ENCODE data around the gene PPP2R5D.

The PPP2R5D gene

DNA sequence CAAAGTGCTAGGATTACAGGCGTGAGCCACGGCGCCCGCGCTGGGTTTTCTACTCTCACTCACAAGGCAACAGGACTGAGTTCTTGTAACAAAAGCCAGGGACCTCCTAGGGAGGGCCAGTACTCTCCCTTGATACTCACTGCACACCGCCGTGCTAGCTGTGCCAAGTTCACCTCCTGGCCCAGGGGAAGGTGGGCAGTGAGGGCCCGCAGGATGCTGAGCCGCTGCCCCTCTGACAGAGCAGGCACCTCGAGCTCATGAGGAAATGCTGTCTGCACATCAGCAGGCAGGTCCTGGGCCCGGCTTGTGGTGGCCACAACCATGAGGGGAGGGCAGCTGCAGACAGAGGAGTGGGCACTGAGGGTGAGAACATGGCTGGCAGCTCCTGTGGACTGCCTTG is 17.1 kb upstream of the PPP2R5D start:
- peaks cover 24% of the 10 kb centered on the region for H3K36me3 Mint-ChIP-seq (ENCODE audit: low read depth)
- H3K4me1 Mint-ChIP-seq = no peaks in the 10 kb centered on the region
- H3K27me3 Mint-ChIP-seq (ENCODE audit: low read depth) = peaks cover 5% of the 10 kb centered on the region
- H3K4me3 Mint-ChIP-seq = no peak overlapping the region
- no peak overlapping the region for H3K27ac Mint-ChIP-seq
- no peaks in the 10 kb centered on the region for H3K9me3 Mint-ChIP-seq
- TF ChIP-seq, protein P1, sequence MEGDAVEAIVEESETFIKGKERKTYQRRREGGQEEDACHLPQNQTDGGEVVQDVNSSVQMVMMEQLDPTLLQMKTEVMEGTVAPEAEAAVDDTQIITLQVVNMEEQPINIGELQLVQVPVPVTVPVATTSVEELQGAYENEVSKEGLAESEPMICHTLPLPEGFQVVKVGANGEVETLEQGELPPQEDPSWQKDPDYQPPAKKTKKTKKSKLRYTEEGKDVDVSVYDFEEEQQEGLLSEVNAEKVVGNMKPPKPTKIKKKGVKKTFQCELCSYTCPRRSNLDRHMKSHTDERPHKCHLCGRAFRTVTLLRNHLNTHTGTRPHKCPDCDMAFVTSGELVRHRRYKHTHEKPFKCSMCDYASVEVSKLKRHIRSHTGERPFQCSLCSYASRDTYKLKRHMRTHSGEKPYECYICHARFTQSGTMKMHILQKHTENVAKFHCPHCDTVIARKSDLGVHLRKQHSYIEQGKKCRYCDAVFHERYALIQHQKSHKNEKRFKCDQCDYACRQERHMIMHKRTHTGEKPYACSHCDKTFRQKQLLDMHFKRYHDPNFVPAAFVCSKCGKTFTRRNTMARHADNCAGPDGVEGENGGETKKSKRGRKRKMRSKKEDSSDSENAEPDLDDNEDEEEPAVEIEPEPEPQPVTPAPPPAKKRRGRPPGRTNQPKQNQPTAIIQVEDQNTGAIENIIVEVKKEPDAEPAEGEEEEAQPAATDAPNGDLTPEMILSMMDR (IDR thresholded peaks at IDR 0.05; ENCODE audit: unreplicated experiment in 3 of 3) = no peak

DNA sequence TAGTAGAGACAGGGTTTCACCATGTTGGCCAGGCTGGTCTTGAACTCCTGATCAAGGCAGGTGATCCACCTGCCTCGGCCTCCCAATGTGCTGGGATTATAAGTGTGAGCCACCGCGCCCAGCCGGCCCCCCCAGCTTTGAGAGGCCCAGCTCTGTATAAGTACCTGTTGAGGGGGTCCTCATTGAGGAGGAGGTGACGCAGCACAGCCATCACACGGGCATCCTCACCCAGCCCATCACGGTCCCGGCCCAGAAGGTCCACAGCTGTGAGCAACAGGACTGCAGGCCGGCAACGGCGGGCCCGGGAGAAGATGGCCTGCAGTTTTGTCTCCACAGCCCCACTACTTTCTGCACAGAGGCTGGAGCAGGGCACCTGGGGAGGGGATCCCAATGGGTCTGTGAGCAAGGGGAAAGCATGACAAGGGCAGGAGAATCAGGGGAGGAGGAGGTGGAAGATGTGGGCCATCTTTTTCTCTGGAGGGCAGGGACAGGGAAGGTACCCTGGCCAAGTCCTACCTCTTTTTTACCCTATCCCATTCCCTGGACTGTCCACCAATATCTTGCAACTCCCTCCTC is 16.2 kb upstream of the PPP2R5D start:
- H3K4me1 Mint-ChIP-seq = no peaks in the 10 kb centered on the region
- TF ChIP-seq, protein P1 (IDR thresholded peaks at IDR 0.05; ENCODE audit: unreplicated experiment in 3 of 3) = no peak
- peaks cover 18% of the 10 kb centered on the region for H3K36me3 Mint-ChIP-seq (ENCODE audit: low read depth)
- no peaks in the 10 kb centered on the region for H3K9me3 Mint-ChIP-seq
- H3K27me3 Mint-ChIP-seq (ENCODE audit: low read depth) = no peaks in the 10 kb centered on the region
- H3K27ac Mint-ChIP-seq = no peak overlapping the region
- no peak overlapping the region for H3K4me3 Mint-ChIP-seq

DNA sequence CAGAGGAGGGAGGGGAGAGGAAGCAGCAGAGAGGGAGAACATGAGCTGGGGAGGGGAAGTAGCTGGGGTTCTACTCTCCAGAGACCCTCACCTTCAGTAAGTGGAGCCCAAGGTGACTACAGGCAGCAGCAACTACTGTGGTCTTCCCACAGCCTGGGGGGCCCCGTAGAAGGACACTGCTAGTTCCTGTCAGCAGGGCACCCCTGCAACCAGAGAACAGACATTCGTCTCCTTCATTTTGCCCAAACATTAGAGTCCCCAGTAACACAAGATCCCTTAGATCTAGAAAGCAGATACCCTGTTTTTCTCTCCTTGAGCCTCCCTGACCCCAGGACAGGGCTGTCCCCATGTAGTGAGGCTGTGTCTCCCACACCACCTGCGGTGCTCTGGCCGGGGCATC is 15.6 kb upstream of the PPP2R5D start:
- Mint-ChIP-seq H3K4me1 (no peaks in the 10 kb centered on the region), H3K9me3 (no peaks in the 10 kb centered on the region), H3K4me3 (no peak overlapping the region), H3K36me3 (ENCODE audit: low read depth) (peaks cover 20% of the 10 kb centered on the region), H3K27ac (no peak overlapping the region), H3K27me3 (ENCODE audit: low read depth) (no peaks in the 10 kb centered on the region)
- TF ChIP-seq, protein P1 (IDR thresholded peaks at IDR 0.05; ENCODE audit: unreplicated experiment in 3 of 3) = no peak

DNA sequence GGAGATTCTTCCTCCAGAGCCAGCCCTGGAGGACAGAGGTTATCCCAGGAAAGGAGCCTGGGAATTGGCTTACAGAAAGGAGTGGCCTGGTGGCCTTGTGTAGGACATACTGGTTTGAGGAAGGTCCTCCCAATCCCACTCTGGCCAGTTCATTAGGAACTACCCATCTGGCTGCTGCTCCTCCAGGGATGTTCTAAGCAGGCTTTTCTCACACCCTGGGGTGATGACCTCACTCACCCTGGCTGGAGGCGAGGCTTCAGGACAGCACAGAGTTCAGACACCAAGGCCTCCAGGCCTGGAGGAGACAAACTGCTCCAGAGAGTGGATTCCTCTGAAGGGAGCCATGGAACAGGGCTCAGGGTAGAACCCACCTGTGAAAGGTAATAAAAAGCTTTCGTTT is 14.9 kb upstream of the PPP2R5D start:
- H3K36me3 Mint-ChIP-seq (ENCODE audit: low read depth) = peaks cover 23% of the 10 kb centered on the region
- TF ChIP-seq, protein P1 (IDR thresholded peaks at IDR 0.05; ENCODE audit: unreplicated experiment in 3 of 3) = no peak
- H3K27me3 Mint-ChIP-seq (ENCODE audit: low read depth) = no peaks in the 10 kb centered on the region
- H3K9me3 Mint-ChIP-seq = no peaks in the 10 kb centered on the region
- H3K4me3 Mint-ChIP-seq = no peak overlapping the region
- H3K4me1 Mint-ChIP-seq = no peaks in the 10 kb centered on the region
- no peak overlapping the region for H3K27ac Mint-ChIP-seq

DNA sequence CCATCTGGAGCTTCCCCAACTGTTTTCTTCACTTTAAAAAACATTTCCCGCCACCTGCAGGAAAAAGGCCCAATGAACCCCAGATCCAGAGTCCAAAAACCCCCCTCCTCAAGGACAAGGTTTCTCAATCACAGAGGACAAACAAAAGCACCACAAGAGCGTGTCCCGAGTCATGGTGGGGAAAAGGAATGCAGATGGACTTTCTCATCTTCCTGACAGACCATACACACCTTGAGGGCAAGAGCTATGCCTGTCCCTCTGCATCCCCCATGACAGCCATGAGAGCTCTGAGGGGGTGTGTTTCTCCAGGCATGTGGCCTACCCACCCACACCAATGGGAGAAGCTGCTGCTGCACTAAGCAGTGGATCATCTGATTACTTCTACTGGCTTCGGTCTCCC is 14.4 kb upstream of the PPP2R5D start:
- Mint-ChIP-seq H3K9me3 (no peaks in the 10 kb centered on the region), H3K4me3 (no peak overlapping the region)

More for the DNA sequence above, 14.4 kb upstream of the PPP2R5D start:
- H3K36me3 Mint-ChIP-seq (ENCODE audit: low read depth) = peaks cover 18% of the 10 kb centered on the region
- TF ChIP-seq, protein P1 (IDR thresholded peaks at IDR 0.05; ENCODE audit: unreplicated experiment in 3 of 3) = no peak
- no peak overlapping the region for H3K27ac Mint-ChIP-seq
- no peaks in the 10 kb centered on the region for H3K4me1 Mint-ChIP-seq
- H3K27me3 Mint-ChIP-seq (ENCODE audit: low read depth) = no peaks in the 10 kb centered on the region
